ENCODE results near the gene ZNF396. TPM values are rescaled to one million over a fixed set of nuclear protein-coding genes. Genes with fewer than 3 reads are reported as not detected.

The ZNF396 gene
- total RNA-seq, 1 experiment from 2014 or later, result 1.4 TPM

DNA sequence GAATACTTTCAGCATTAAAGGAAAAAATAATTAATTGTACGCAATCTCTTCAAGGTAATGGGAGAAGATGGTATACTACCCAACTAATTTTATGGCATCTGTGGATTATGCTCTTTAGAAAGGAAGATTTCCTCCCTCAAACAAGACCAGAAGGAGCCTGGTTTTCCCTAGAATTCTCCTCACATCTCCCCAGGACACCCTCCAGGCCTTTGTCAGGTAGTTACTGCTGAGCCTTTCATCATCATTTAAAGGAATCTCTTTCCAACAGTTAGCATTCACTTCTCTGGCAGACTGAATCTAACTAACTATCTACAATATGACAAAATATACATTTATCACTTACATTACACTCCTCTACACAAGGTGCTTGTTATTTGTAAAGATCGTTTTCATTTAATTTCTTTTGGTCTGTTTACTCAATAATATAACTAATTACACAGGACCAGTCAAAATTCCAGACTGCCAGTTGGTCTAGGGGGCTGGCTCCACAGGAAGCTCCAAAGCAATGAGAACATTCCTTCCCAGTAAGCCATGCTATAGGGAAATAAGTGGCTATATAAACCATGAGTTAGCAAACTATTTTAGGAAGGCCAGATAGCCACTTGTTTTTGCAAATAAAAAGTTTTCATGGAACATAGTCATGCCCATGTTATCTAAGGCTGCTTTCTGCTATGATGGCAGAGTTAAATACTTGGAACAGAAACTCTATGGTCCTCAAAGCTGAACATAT lies 52.0 kb downstream of the ZNF396 start:
- Histone ChIP-seq H2AFZ (ENCODE audit: low read length) (no peak overlapping the region), H3K36me3 (ENCODE audit: insufficient read depth, low read length) (no peaks in the 10 kb centered on the region), H3K79me2 (ENCODE audit: low read length) (no peaks in the 10 kb centered on the region), H3K9me3 (ENCODE audit: low read length) (no peaks in the 10 kb centered on the region), H3K4me1 (ENCODE audit: low read length) (no peaks in the 10 kb centered on the region), H4K20me1 (ENCODE audit: insufficient read depth, low read depth, low read length) (no peaks in the 10 kb centered on the region), H3K9ac (ENCODE audit: low read length) (no peak overlapping the region), H3K27me3 (ENCODE audit: low read length) (no peaks in the 10 kb centered on the region), H3K27ac (ENCODE audit: low read length) (no peak overlapping the region), H3K4me2 (ENCODE audit: low read depth, low read length, poor library complexity, severe bottlenecking) (no peak overlapping the region), H3K9me2 (replicated peaks; ENCODE audit: insufficient read depth, low read length) (no peaks in the 10 kb centered on the region), H3K4me3 (ENCODE audit: low read length) (no peak overlapping the region)
- no peak for DNase-seq

DNA sequence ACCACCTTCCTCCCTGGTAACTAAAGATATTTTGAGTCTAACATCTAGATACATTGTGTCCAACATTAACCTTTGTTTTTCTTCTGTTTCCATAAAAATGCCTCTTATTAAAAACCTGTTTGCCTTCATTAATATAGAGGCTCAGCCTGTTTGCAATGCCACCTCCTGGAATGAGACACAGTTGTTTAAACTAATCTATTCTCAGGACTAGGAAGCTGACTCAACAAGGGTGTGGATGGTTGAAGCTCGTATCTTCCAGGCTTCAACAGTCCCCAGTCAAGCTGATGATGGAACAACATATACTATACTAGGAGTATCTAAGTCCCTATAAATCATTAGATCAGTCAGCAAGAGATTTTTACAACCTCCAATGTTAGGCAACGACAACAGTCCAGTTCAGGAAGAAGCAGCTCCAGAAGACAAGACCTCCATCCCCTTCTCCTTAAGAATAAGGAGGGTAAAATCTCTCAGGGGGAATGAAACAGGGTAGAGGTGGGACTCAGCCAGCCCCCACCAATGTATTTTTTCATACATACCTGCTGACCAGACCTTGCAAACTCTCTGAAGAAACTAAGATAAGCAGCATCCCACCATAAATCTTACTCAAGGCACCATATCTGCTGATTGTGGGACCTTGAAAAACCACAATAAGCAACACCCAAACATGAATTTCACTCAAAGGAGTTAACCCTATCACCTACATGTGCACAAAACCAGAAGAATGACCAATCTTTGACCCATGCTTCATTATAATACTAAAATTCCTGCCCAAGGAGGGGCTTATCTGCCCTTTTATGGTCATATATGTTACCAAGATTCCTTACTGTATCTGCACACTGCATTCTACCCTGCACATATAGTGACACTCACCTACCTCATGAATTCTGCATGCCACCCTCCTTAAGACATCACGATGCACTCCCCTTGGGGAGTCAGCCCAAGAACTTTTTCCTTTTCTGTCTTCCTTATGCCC lies 54.4 kb downstream of the ZNF396 start:
- no peaks in the 10 kb centered on the region for H3K79me2 ChIP-seq (ENCODE audit: low read length)
- H3K9me3 ChIP-seq (ENCODE audit: low read length), result no peaks in the 10 kb centered on the region
- H3K4me1 ChIP-seq (ENCODE audit: low read length), result no peaks in the 10 kb centered on the region
- H3K36me3 ChIP-seq (ENCODE audit: insufficient read depth, low read length), result no peaks in the 10 kb centered on the region
- H4K20me1 ChIP-seq (ENCODE audit: insufficient read depth, low read depth, low read length), result no peaks in the 10 kb centered on the region
- no peak overlapping the region for H2AFZ ChIP-seq (ENCODE audit: low read length)
- no peak overlapping the region for H3K27ac ChIP-seq (ENCODE audit: low read length)
- H3K9me2 ChIP-seq (replicated peaks; ENCODE audit: insufficient read depth, low read length), result no peaks in the 10 kb centered on the region
- H3K4me2 ChIP-seq (ENCODE audit: low read depth, low read length, poor library complexity, severe bottlenecking), result no peak overlapping the region
- DNase-seq, result no peak
- H3K4me3 ChIP-seq (ENCODE audit: low read length), result no peak overlapping the region
- H3K27me3 ChIP-seq (ENCODE audit: low read length), result no peaks in the 10 kb centered on the region
- H3K9ac ChIP-seq (ENCODE audit: low read length), result no peak overlapping the region

Other genes starting within 250 kb of the ZNF396 start
- 31.7 and 36.4 TPM in 2 replicates for gene ZNF397, start 136.3 kb downstream of the ZNF396 start, total RNA-seq (2014; rRNA removed; shearing (Covaris generic); ENCODE audit: low replicate concordance)
- gene ZSCAN30, start 87.1 kb downstream of the ZNF396 start, total RNA-seq (2014; rRNA removed; shearing (Covaris generic); ENCODE audit: low replicate concordance), result 22.0 and 27.4 TPM in 2 replicates
- 26.1 and 42.6 TPM in 2 replicates for gene ZNF24, start 32.9 kb downstream of the ZNF396 start, total RNA-seq (2014; rRNA removed; shearing (Covaris generic); ENCODE audit: low replicate concordance)
- 83.4 and 108 TPM in 2 replicates for gene INO80C, start 120.6 kb upstream of the ZNF396 start, total RNA-seq (2014; rRNA removed; shearing (Covaris generic); ENCODE audit: low replicate concordance)
- gene GALNT1, start 204.4 kb upstream of the ZNF396 start, total RNA-seq (2014; rRNA removed; shearing (Covaris generic); ENCODE audit: low replicate concordance), result 172 and 259 TPM in 2 replicates